22Rv1 (cell line): ENCODE results near the gene ARHGAP31.

ENCODE experiments used
- CTCF ChIP-seq: fragments of 450-650 bp; IDR thresholded peaks from 2 replicates; pipeline ENCODE4 v1.5.1; 2017; ENCODE audit warnings: mild to moderate bottlenecking
- ZFX ChIP-seq: fragments of 450-650 bp; IDR thresholded peaks from 2 replicates; pipeline ENCODE4 v1.6.1; 2017; ENCODE audit warnings: antibody characterized with exemption, borderline replicate concordance

- TF ChIP-seq CTCF (no peak), ZFX (no peak)
Measured at GRCh38 chr3:119323723-119324085, 29.5 kb downstream of the ARHGAP31 start.
